ENCODE results near the gene DNAI7. TPM values are rescaled to one million over a fixed set of nuclear protein-coding genes. Genes with fewer than 3 reads are reported as not detected.

The DNAI7 gene
- total and polyA plus RNA-seq, 7 donors, result 0.13 to 1.2 (median 0.73) TPM; not detected in 3

Other genes starting within 250 kb of the DNAI7 start
- 10 to 100 TPM in 3 of 4 donors, 1 to 10 TPM in 1; 7.9 to 20.3 (median 20.2) TPM for gene BCAT1, start 246.1 kb downstream of the DNAI7 start, total RNA-seq
- 10 to 100 TPM in 1 of 3 donors, 1 to 10 TPM in 2; 2.1 to 12.0 (median 3.1) TPM for gene BCAT1, start 246.1 kb downstream of the DNAI7 start, polyA plus RNA-seq
- gene ETFRF1, start 77 bp upstream of the DNAI7 start, total RNA-seq, result 10 to 100 TPM; 38.0 to 63.5 (median 49.4) TPM
- gene ETFRF1, start 77 bp upstream of the DNAI7 start, polyA plus RNA-seq, result 10 to 100 TPM; 13.5 to 30.0 (median 18.5) TPM
- gene KRAS, start 55.8 kb upstream of the DNAI7 start, total RNA-seq, result 10 to 100 TPM; 19.4 to 24.0 (median 22.5) TPM
- 10 to 100 TPM; 22.4 to 40.2 (median 26.4) TPM for gene KRAS, start 55.8 kb upstream of the DNAI7 start, polyA plus RNA-seq

All from sigmoid colon (tissue), 7 donors.